ENCODE measurements around the gene DOCK2.

DNA sequence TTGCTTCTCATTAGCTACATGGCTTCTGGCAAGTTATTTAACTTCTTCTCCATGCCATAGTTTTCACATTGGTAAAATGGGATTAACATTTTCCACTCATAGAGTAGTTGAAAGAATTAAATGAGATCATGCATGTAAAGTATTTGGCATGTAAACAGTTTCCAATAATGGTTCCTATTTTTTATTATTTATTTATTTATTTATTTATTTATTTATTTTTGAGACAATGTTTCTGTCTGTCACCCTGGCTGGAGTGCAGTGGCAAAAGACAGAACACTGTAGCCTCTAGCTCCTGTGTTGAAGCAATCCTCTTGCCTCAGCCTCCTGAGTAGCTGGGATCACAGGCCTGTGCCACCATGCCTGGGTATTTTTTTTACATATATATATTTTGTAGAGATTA is 117.7 kb downstream of the DOCK2 start:
- TF ChIP-seq, protein P1, sequence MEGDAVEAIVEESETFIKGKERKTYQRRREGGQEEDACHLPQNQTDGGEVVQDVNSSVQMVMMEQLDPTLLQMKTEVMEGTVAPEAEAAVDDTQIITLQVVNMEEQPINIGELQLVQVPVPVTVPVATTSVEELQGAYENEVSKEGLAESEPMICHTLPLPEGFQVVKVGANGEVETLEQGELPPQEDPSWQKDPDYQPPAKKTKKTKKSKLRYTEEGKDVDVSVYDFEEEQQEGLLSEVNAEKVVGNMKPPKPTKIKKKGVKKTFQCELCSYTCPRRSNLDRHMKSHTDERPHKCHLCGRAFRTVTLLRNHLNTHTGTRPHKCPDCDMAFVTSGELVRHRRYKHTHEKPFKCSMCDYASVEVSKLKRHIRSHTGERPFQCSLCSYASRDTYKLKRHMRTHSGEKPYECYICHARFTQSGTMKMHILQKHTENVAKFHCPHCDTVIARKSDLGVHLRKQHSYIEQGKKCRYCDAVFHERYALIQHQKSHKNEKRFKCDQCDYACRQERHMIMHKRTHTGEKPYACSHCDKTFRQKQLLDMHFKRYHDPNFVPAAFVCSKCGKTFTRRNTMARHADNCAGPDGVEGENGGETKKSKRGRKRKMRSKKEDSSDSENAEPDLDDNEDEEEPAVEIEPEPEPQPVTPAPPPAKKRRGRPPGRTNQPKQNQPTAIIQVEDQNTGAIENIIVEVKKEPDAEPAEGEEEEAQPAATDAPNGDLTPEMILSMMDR (IDR thresholded peaks at IDR 0.05) = no peak
- TF ChIP-seq POLR2A (IDR thresholded peaks at IDR 0.05) = no peak

Data from adrenal gland (tissue), 5 donors.